BJ (cell line): ENCODE results near the gene ZDBF2. TPM values are rescaled to one million over a fixed set of nuclear protein-coding genes. Genes with fewer than 3 reads are reported as not detected.
"Not testable (repeated sequence)": the region's sequence is repeated elsewhere in the genome, so short reads cannot be mapped to it uniquely, and the experiment has no call there.

Experiments
- CTCF ChIA-PET: fragments of 350-600 bp; formaldehyde crosslinking; extraction: SDS; loops from one replicate; lab custom pipeline; 2021; ENCODE audit warnings: antibody characterized with exemption, inconsistent platforms; lab: Yijun Ruan, JAX
- POLR2A ChIA-PET: fragments of 300-600 bp; sonication (Branson Sonifier 250); formaldehyde crosslinking; extraction: SDS; loops from one replicate; lab custom pipeline; 2021; ENCODE audit warnings: antibody characterized with exemption; lab: Charles Lee
- DNase-seq: peaks from one replicate; pipeline ENCODE4 v3.0.0-alpha.2; 2011; ENCODE audit warnings: low read depth
- H3K27me3 ChIP-seq: 2 replicates; pipeline ENCODE4 v1.6.0; 2011; ENCODE audit warnings: low read length; ENCODE audit not compliant: control insufficient read depth, insufficient read depth
- H3K36me3 ChIP-seq: 2 replicates; pipeline ENCODE4 v1.5.1; 2011; ENCODE audit warnings: low read length; ENCODE audit not compliant: control insufficient read depth, insufficient read depth
- H3K4me3 ChIP-seq: 2 replicates; pipeline ENCODE4 v1.5.1; 2011; ENCODE audit warnings: low read depth, mild to moderate bottlenecking, control low read depth, low read length
- polyA plus RNA-seq: library from polyadenylated mRNA; depleted of rRNA; stranded (reverse); fragments of >200 nt; gene quantifications from 2 replicates; pipeline ENCODE4 v1.2.3, GENCODE V29; 2011
- TF ChIP-seq, protein P1 (sequence below): IDR thresholded peaks from 2 replicates; pipeline ENCODE4 v1.5.1; 2011; ENCODE audit warnings: low read depth, mild to moderate bottlenecking, control low read depth, inconsistent platforms, low read length, moderate library complexity; ENCODE audit not compliant: insufficient read depth

Gene ZDBF2
- polyA plus RNA-seq, 1 experiment: 2.5 TPM

DNA sequence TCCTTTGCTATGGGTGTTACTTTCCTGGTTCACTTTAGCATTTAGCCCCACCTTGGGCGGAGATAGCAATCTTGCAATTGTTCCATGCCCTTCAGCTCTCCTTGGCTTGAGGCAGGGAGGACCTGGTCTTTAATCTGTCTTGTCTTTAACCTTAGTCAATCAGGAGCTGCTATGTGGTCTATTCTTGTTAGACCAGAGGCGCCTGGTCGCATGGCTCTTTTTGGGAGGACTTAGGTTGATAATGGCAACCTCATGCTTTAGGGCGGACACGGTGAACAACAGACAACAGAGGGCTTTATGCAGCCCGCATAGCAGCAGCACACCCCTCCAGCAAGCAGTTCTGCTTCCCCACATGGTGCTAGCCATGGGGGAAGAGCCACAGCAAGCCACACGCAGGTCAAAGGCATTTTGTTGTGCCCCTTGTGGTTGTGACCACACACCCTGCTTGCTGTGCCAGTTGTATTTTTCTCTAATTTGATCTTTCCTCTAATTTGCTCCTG, 17.7 kb upstream of the ZDBF2 start:
- Histone ChIP-seq H3K36me3 (no peaks in the 10 kb centered on the region), H3K27me3 (peaks cover 28% of the 10 kb centered on the region), H3K4me3 (no peak overlapping the region)
- ChIA-PET POLR2A (no interaction called here), CTCF (no interaction called here)
- TF ChIP-seq, protein P1, sequence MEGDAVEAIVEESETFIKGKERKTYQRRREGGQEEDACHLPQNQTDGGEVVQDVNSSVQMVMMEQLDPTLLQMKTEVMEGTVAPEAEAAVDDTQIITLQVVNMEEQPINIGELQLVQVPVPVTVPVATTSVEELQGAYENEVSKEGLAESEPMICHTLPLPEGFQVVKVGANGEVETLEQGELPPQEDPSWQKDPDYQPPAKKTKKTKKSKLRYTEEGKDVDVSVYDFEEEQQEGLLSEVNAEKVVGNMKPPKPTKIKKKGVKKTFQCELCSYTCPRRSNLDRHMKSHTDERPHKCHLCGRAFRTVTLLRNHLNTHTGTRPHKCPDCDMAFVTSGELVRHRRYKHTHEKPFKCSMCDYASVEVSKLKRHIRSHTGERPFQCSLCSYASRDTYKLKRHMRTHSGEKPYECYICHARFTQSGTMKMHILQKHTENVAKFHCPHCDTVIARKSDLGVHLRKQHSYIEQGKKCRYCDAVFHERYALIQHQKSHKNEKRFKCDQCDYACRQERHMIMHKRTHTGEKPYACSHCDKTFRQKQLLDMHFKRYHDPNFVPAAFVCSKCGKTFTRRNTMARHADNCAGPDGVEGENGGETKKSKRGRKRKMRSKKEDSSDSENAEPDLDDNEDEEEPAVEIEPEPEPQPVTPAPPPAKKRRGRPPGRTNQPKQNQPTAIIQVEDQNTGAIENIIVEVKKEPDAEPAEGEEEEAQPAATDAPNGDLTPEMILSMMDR: no peak
- DNase-seq: no peak

DNA sequence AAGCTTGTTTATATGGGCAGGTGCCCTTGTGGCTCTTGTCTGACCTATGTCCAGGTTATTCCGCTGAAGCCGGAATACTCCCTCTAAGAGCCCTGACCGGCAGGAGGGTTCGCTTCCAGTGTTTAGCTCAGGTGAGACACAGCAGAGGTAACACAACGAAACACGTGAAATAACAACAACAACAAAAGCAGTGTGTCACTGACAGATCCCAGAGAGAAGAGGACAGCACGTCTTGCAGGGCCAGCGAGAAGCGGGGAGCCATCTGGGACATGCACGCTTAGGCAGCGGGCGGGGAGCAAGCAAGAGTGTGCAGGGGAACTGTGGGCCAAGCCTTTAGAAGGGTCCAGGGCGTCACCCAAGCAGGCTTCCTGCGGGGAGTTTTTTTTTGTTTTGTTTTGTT, 17.1 kb upstream of the ZDBF2 start:
- no peaks in the 10 kb centered on the region for H3K36me3 ChIP-seq
- no peak for DNase-seq
- no peak overlapping the region for H3K4me3 ChIP-seq
- ChIA-PET POLR2A (no interaction called here), CTCF (no interaction called here)
- TF ChIP-seq, protein P1: no peak
- H3K27me3 ChIP-seq: peaks cover 28% of the 10 kb centered on the region

DNA sequence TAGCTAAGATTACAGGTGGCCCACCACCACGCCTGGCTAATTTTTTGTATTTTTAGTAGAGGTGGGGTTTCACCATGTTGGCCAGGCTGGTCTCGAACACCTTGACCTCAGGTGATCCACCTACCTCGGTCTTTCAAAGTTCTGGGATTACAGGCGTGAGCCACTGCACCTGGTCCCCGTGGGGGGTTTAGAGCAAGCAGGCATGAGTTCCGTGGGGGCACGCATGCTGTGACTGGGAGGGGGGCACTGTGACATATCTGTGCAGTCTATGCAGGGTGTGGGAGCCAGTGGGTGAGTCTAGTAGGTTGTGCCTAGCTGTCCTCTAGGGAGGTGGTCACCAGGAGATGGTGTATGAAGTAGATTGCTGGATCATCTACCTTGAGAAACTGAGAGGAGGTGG, 16.6 kb upstream of the ZDBF2 start:
- POLR2A ChIA-PET: no interaction called here
- TF ChIP-seq, protein P1: no peak
- Histone ChIP-seq H3K27me3 (peaks cover 31% of the 10 kb centered on the region), H3K4me3 (no peak overlapping the region), H3K36me3 (no peaks in the 10 kb centered on the region)
- DNase-seq: no peak
- CTCF ChIA-PET: no interaction called here

DNA sequence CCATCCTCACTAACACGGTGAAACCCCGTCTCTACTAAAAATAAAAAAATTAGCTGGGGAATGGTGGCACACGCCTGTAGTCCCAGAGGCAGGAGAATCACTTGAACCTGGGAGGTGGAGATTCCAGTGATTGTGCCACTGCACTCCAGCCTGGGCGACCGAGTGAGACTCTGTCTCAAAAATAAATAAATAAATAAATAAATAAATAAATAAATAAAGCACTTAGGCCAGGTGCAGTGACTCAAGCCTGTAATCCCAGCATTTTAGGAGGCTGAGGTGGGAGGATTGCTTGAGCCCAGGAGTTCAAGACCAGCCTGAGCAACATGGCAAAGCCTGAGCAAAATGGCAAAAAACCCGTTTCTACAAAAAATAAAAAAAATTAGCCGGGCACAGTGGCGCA, 15.8 kb upstream of the ZDBF2 start:
- DNase-seq, POLR2A ChIA-PET, H3K36me3 ChIP-seq, H3K4me3 ChIP-seq: not testable (repeated sequence)
- CTCF ChIA-PET: interaction anchor here (1.7 to 2.7 kb wide), 4 partner anchors 11 to 94 kb away, joined by 5 to 10 read pairs (median 6); no protein-coding TSS in a partner anchor
- H3K27me3 ChIP-seq: peaks cover 28% of the 10 kb centered on the region

DNA sequence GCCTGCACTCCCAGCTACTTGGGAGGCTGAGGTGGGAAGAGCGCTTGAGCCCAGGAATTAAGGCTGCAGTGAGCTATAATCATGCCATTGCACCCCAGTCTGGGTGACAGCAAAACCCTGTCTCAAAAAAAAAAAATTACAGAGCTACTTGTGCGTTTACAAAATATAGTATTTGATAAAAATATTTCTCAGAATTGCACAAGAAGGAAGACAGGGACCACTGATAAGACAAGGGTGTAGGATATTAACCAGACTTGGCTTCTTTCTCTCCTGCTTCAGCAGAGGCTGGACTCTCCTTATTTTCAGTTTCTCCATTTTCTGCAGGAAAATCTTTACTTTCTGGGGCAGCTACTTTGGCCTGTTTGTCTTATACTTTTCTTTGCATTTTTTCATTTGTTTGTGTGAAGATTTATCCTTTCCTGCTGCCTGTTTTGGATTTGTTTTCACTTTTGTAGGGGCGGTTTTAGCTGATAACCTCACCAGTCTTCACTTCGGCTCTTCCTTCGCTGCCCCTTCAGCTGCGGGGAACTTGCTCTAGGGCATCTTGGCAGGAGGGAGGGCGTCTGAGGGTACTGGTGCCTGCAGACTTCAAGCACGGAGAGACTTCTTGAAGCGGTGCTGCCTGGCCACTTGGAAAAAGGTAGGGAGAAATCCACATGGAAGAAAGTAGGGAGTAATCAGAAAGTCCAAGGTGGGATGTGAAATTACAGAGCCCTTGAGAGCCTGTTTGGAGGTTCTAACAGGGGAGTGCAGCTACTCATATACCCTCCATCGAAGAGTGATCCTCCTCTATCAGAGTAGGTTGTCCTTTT, 14.9 kb upstream of the ZDBF2 start:
- ChIA-PET POLR2A (no interaction called here), CTCF (interaction anchor here (0.6 to 2.7 kb wide), 11 partner anchors 11 to 140 kb away, joined by 3 to 10 read pairs (median 4); partner anchors contain the start of gene ZDBF2)
- TF ChIP-seq, protein P1: no peak
- no peak for DNase-seq
- no peaks in the 10 kb centered on the region for H3K36me3 ChIP-seq
- H3K4me3 ChIP-seq: no peak overlapping the region
- peaks cover 27% of the 10 kb centered on the region for H3K27me3 ChIP-seq
